Activated naive CD8-positive, alpha-beta T cell treated with anti-CD3 and anti-CD28 coated beads, Interleukin-2, amount 10 ng/mL, durations not matched to agents 7 days and 5 days (primary cell): ENCODE results near the gene ZDHHC24. TPM values are rescaled to one million over a fixed set of nuclear protein-coding genes. Genes with fewer than 3 reads are reported as not detected.

Experiments
- ATAC-seq: fragments of 150-1000 bp; cut with Tn5 transposase; one replicate; pipeline ENCODE4 v1.10.0; 2021; ENCODE audit warnings: low read depth, moderate library complexity
- POLR2A ChIA-PET: fragments of 350-600 bp; sonication (Branson Sonifier 250); formaldehyde crosslinking; loops from one replicate; lab custom pipeline; 2021; ENCODE audit warnings: antibody characterized with exemption; lab: Charles Lee
- DNase-seq: peaks from one replicate; pipeline ENCODE4 v3.0.0; 2021
- H3K27ac Mint-ChIP-seq: one replicate; pipeline ENCODE4 v1.8.0; 2022; ENCODE audit warnings: mild to moderate bottlenecking, mixed read lengths
- H3K27me3 Mint-ChIP-seq: one replicate; pipeline ENCODE4 v1.8.0; 2022; ENCODE audit warnings: mild to moderate bottlenecking, moderate library complexity, mixed read lengths
- H3K36me3 Mint-ChIP-seq: one replicate; pipeline ENCODE4 v1.8.0; 2021; ENCODE audit warnings: mild to moderate bottlenecking, mixed read lengths
- H3K4me1 Mint-ChIP-seq: one replicate; pipeline ENCODE4 v1.8.0; 2021; ENCODE audit warnings: mixed read lengths
- H3K4me3 Mint-ChIP-seq: one replicate; pipeline ENCODE4 v1.8.0; 2022; ENCODE audit warnings: mild to moderate bottlenecking, moderate library complexity, mixed read lengths
- H3K9me3 Mint-ChIP-seq: one replicate; pipeline ENCODE4 v1.8.0; 2021; ENCODE audit warnings: mixed read lengths
- total RNA-seq, 2 experiments: library from RNA; stranded (reverse); gene quantifications; one replicate each; pipeline ENCODE4 v1.2.3, GENCODE V29; 2021

The ZDHHC24 gene
- total RNA-seq, 2 experiments from 2014 or later, result 22.1 to 23.0 TPM

DNA sequence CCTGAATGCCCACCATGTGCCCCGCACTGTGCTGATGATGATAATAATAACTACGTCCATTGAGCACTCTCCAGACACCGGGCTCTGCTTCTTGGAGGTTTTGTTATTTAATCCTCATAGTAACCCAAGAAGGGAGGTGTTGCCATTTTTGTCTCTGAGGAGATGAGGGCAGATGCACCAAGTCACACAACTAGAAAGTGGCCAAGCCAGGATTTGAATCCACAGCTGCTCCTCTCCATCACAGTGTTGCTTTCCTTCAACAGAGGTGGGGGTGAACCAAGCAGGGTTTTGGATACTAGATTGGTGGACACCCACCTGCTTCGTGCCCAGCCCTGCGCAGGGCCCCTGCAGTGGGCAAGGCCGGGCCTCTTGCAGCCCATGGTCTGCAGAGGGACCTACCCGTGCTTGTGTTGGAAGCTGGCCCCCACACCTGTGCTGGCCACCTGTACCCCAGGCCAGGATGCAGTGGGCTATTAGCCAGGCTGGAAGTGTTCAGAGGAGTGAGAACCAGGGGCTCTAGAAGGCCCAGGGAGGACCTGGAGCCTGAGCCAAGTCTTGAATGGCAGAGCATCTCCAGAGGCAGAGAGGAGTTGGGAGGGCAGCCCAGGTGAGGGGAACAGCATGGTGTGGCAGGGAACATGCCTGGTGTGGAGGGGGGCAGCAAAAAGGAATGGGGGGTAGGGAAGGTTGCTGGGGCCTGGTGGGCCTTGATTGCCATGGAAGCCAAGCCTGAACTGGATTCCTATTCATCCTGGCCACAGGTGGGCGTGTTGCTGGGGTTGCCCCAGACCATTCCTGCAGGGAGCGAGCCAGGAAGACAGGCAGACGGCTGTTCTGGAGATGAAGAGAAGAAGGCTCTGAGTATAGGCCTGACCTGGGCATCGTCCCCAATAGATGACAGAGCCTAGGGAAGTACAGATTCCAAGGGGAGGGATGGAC, 68.3 kb downstream of the ZDHHC24 start:
- Mint-ChIP-seq H3K36me3 (no peaks in the 10 kb centered on the region), H3K27me3 (no peaks in the 10 kb centered on the region), H3K9me3 (no peaks in the 10 kb centered on the region), H3K4me1 (peaks cover 18% of the 10 kb centered on the region), H3K27ac (no peak overlapping the region), H3K4me3 (no peak overlapping the region)
- ATAC-seq (no peak), DNase-seq (no peak)
- POLR2A ChIA-PET, result no interaction called here

DNA sequence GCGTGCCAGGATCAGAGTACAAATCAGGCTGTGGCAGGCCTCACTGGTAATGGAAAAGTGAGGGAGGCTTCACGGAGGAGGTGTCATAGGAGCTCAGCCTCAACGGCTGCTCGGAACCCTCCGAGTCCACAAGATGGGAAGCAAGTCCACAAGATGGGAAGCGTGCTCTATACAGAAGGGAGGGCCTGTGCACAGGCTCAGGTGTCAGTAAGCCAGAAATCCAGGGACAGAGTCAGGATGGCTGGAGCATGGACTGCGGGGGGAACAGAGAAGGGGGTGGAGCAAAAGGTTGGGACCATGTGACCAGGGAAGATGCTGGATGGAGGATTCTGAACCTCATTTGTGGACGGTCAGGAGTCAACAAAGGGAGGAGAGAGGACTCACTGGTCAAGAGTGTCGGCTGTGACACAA, 69.0 kb downstream of the ZDHHC24 start:
- no peak overlapping the region for H3K27ac Mint-ChIP-seq
- H3K36me3 Mint-ChIP-seq, result no peaks in the 10 kb centered on the region
- H3K4me3 Mint-ChIP-seq, result no peak overlapping the region
- no peaks in the 10 kb centered on the region for H3K9me3 Mint-ChIP-seq
- DNase-seq (no peak), ATAC-seq (no peak)
- H3K4me1 Mint-ChIP-seq, result peaks cover 15% of the 10 kb centered on the region
- no peaks in the 10 kb centered on the region for H3K27me3 Mint-ChIP-seq
- POLR2A ChIA-PET, result no interaction called here

DNA sequence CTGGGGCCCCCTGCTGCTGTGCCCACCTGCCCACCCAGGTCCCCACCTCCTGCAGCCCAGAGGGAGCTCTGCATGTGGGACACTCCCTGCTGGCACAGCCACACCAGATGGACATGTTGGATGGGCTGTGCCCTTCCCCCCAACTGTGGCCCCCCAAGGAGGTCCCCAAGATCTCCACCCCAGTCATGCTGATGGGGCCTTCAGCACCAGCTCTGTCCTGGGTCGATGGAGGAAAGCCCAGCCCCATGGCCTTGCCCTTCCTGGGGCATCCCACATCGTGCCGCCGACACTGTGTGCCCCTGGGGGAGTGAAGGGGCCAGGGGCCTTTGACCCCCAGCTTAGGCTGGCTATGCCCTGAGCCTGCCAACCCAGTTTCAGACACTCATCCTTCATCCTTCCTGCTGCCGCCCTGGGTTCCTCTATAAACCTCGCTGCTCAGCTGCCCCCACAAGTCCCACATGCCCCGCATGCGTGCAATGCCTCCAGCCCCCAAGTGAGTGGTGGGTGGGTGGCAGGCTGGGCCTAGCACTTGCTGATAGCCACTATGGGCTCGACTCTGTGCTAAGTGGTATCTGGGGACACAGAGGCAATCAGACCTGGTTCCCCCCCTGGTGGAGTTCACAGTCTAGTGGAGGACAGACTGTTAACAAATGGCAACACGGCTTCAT, 69.5 kb downstream of the ZDHHC24 start:
- no peak overlapping the region for H3K4me3 Mint-ChIP-seq
- H3K4me1 Mint-ChIP-seq, result peaks cover 15% of the 10 kb centered on the region
- ATAC-seq, result no peak
- H3K9me3 Mint-ChIP-seq, result no peaks in the 10 kb centered on the region
- no peak for DNase-seq
- H3K36me3 Mint-ChIP-seq, result no peaks in the 10 kb centered on the region
- POLR2A ChIA-PET, result no interaction called here
- no peaks in the 10 kb centered on the region for H3K27me3 Mint-ChIP-seq
- H3K27ac Mint-ChIP-seq, result no peak overlapping the region

DNA sequence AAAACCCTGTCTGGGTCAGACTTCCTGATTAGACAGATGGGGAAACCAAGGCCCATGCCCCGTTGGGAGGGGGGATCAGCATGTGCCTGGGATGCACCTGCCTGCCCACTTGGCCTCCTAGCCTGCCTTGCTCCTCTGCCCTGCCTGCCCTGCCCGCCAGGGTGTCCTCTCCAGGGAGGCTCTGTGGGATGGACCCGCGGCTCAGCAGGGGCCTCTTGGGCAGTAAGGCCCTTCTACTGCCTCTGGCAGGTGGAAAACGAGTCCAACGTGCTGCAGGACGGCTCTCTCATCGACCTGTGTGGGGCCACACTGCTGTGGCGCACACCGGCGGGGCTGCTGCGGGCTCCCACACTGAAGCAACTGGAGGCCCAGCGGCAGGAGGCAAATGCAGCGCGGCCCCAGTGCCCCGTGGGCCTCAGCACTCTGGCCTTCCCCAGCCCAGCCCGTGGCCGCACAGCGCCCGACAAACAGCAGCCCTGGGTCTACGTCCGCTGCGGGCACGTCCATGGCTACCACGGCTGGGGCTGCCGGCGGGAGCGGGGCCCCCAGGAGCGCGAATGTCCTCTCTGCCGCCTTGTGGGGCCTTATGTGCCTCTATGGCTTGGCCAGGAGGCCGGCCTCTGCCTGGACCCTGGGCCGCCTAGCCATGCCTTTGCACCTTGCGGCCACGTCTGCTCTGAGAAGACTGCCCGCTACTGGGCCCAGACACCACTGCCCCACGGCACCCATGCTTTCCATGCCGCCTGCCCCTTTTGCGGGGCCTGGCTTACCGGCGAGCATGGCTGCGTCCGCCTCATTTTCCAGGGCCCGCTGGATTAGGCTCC, 70.3 kb downstream of the ZDHHC24 start:
- no peaks in the 10 kb centered on the region for H3K9me3 Mint-ChIP-seq
- ATAC-seq (no peak), DNase-seq (no peak)
- H3K27me3 Mint-ChIP-seq, result no peaks in the 10 kb centered on the region
- POLR2A ChIA-PET, result no interaction called here
- no peak overlapping the region for H3K4me3 Mint-ChIP-seq
- peaks cover 10% of the 10 kb centered on the region for H3K4me1 Mint-ChIP-seq
- H3K36me3 Mint-ChIP-seq, result peaks cover 1% of the 10 kb centered on the region
- H3K27ac Mint-ChIP-seq, result no peak overlapping the region

DNA sequence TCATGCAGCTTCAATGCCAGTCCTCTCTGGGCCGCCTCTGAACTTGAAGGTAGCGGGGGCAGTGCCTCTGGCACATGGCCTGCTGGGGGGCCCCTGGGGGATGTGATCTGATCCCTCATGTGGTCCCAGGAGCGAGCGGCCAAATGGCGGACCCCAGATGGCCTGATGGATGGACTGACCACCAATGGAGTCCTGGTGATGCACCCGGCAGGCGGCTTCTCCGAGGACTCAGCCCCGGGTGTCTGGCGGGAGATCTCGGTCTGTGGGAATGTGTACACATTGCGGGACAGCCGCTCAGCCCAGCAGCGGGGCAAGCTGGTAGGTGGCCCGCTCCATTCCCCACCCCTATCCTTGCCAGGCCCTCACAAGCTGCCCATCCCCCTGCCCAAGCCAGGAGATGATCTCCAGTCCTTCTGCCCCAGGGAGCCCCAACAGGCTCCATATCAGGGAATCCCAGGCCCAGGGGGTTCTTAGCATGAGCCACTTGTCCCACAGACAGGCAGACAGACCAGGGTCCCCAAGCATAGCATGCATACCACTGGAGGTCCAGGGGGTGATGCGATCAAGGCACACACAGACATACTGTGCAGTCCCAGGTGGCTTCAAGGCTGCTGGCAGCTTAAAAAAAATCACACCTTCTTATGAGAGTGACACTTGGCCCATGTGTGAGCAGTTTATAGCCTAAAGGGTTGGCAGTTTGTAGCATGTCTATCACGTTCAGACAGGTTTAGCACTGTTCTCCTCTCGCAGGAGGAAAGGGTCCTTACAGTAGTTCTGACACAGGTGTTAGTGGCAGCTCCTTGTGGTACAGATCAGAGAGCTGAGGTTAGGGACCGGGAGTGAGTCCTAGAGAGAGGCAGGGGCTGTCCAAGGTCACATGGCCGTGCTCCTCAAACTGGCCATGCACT, 72.0 kb downstream of the ZDHHC24 start:
- Mint-ChIP-seq H3K27ac (no peak overlapping the region), H3K27me3 (no peaks in the 10 kb centered on the region), H3K9me3 (no peaks in the 10 kb centered on the region), H3K4me3 (no peak overlapping the region), H3K36me3 (peaks cover 1% of the 10 kb centered on the region), H3K4me1 (peaks cover 6% of the 10 kb centered on the region)
- ATAC-seq, result no peak
- POLR2A ChIA-PET, result no interaction called here
- no peak for DNase-seq

DNA sequence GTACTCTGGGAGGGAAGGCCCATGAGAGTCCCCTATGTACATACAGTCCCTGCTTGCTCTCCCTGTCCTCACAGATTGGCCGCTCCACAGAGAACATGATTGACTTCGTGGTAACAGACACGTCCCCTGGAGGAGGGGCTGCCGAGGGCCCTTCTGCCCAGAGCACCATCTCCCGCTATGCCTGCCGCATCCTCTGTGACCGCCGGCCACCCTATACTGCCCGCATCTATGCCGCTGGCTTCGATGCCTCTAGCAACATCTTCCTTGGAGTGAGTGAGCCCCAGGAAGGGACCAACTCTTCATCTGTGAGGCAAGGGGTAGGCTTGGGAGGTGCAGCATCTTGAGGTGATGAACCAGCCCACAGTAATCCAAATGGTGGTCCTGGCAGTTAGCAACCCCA, 72.7 kb downstream of the ZDHHC24 start:
- peaks cover 1% of the 10 kb centered on the region for H3K27me3 Mint-ChIP-seq
- H3K27ac Mint-ChIP-seq, result no peak overlapping the region
- H3K4me3 Mint-ChIP-seq, result no peak overlapping the region
- DNase-seq (no peak), ATAC-seq (no peak)
- no peaks in the 10 kb centered on the region for H3K9me3 Mint-ChIP-seq
- peaks cover 1% of the 10 kb centered on the region for H3K36me3 Mint-ChIP-seq
- peaks cover 7% of the 10 kb centered on the region for H3K4me1 Mint-ChIP-seq
- POLR2A ChIA-PET, result no interaction called here

DNA sequence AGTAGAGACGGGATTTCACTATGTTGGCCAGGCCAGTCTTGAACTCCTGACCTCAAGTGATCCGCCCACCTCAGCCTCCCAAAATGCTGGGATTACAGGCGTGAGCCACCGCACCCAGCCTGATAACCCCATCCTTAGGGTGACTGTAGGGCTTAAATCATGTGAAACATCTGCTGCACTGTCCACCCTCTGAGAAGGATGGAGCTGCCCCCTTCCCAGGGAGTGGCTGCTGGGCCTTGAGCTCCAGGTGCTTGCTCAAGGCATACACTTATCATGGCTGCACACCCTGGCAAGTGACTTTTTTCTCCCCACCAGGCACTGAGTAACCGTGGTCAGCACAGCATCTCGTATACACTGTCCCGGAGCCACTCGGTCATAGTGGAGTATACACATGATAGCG, 73.8 kb downstream of the ZDHHC24 start:
- no peak overlapping the region for H3K4me3 Mint-ChIP-seq
- no peak for ATAC-seq
- H3K27me3 Mint-ChIP-seq, result peaks cover 3% of the 10 kb centered on the region
- no peak overlapping the region for H3K27ac Mint-ChIP-seq
- no peak for DNase-seq
- peaks cover 1% of the 10 kb centered on the region for H3K36me3 Mint-ChIP-seq
- H3K9me3 Mint-ChIP-seq, result no peaks in the 10 kb centered on the region
- POLR2A ChIA-PET, result interaction anchor here (0.6 kb wide), 1 partner anchor 172 kb away, joined by 3 read pairs; no protein-coding TSS in a partner anchor
- H3K4me1 Mint-ChIP-seq, result peaks cover 13% of the 10 kb centered on the region

DNA sequence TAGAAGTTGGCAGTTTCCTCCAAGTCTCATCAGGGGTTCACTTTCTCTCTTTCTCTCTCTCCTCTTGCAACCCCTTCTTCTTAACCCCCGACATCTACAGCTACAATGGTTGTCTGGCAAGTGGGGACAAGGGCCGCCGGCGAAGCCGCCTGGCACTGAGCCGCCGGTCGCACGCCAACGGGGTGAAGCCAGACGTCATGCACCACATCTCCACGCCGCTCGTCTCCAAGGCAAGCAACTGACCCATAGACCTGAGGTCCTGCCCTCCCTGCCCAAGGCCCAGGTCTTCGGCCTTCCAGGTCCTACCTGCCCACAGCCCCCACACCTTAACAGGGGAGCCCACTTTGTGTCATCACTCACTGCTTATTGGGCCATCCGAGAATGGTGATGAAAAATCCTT, 74.7 kb downstream of the ZDHHC24 start:
- H3K27ac Mint-ChIP-seq, result peak overlapping the region; percentile 48
- no peak for DNase-seq
- POLR2A ChIA-PET, result interaction anchor here (0.6 to 1.3 kb wide), 2 partner anchors 9 to 173 kb away, joined by 3 to 5 read pairs; partner anchors contain the start of gene DPP3
- H3K4me1 Mint-ChIP-seq, result peaks cover 15% of the 10 kb centered on the region
- peaks cover 1% of the 10 kb centered on the region for H3K36me3 Mint-ChIP-seq
- H3K27me3 Mint-ChIP-seq, result peaks cover 3% of the 10 kb centered on the region
- ATAC-seq, result no peak
- H3K4me3 Mint-ChIP-seq, result no peak overlapping the region
- H3K9me3 Mint-ChIP-seq, result no peaks in the 10 kb centered on the region

Other genes starting within 250 kb of the ZDHHC24 start
- gene CD248, start 229.0 kb downstream of the ZDHHC24 start, total RNA-seq, result 10 to 100 TPM; 80.3 to 85.5 TPM
- gene RIN1, start 209.6 kb downstream of the ZDHHC24 start, total RNA-seq, result 1 to 10 TPM; 3.0 to 5.7 TPM
- gene BRMS1, start 200.9 kb downstream of the ZDHHC24 start, total RNA-seq, result 10 to 100 TPM; 45.4 to 47.8 TPM
- 1 to 10 TPM; 9.5 to 9.7 TPM for gene B4GAT1, start 198.4 kb downstream of the ZDHHC24 start, total RNA-seq
- gene SLC29A2, start 174.3 kb downstream of the ZDHHC24 start, total RNA-seq, result 10 to 100 TPM; 11.2 to 12.1 TPM
- gene NPAS4, start 125.0 kb downstream of the ZDHHC24 start, total RNA-seq, result under 1 TPM; 0.23 to 0.67 TPM
- gene MRPL11, start 107.2 kb downstream of the ZDHHC24 start, total RNA-seq, result 10 to 100 TPM; 53.9 to 64.4 TPM
- 10 to 100 TPM; 10.6 to 10.7 TPM for gene PELI3, start 79.1 kb downstream of the ZDHHC24 start, total RNA-seq
- gene DPP3, start 65.6 kb downstream of the ZDHHC24 start, total RNA-seq, result 10 to 100 TPM; 44.9 to 45.7 TPM
- gene BBS1, start 35.4 kb downstream of the ZDHHC24 start, total RNA-seq, result 10 to 100 TPM; 22.6 to 26.4 TPM
- under 1 TPM in 1 of 2 experiments, not detected in 1; 0.11 TPM for gene ACTN3, start 855 bp upstream of the ZDHHC24 start, total RNA-seq
- 10 to 100 TPM; 13.5 to 14.2 TPM for gene CTSF, start 22.6 kb upstream of the ZDHHC24 start, total RNA-seq
- gene CCDC87, start 47.0 kb upstream of the ZDHHC24 start, total RNA-seq, result under 1 TPM; 0.09 to 0.14 TPM
- 10 to 100 TPM; 46.6 to 47.5 TPM for gene CCS, start 47.1 kb upstream of the ZDHHC24 start, total RNA-seq
- 100 to 1,000 TPM; 150 to 151 TPM for gene RBM14, start 70.6 kb upstream of the ZDHHC24 start, total RNA-seq
- 100 to 1,000 TPM; 152 to 158 TPM for gene RBM4, start 92.7 kb upstream of the ZDHHC24 start, total RNA-seq
- 10 to 100 TPM; 21.1 to 23.4 TPM for gene RBM4B, start 131.8 kb upstream of the ZDHHC24 start, total RNA-seq
- gene SPTBN2, start 183.2 kb upstream of the ZDHHC24 start, total RNA-seq, result 1 to 10 TPM; 1.3 to 1.6 TPM